Keratinocyte (primary cell): Measurements from ENCODE around the gene MALAT1. TPM values are rescaled to one million over a fixed set of nuclear protein-coding genes. Genes with fewer than 3 reads are reported as not detected.

Source experiments
- DNase-seq: peaks from one replicate; pipeline ENCODE4 v3.0.0-alpha.2; 2011; ENCODE audit warnings: low read depth, missing footprints, low spot score
- FAIRE-seq: peaks from 2 replicates; lab custom pipeline; 2011; peaks lifted over from hg19 to GRCh38; lab: Jason Lieb, UNC
- H2AFZ ChIP-seq: 2 replicates; pipeline ENCODE4 v1.6.0; 2012; ENCODE audit warnings: low read length, control low read depth, inconsistent platforms; ENCODE audit not compliant: control insufficient read depth
- H3K27ac ChIP-seq: 2 replicates; pipeline ENCODE4 v1.5.1; 2011; ENCODE audit warnings: low read length; ENCODE audit not compliant: control insufficient read depth, insufficient read depth
- H3K27me3 ChIP-seq: 3 replicates; pipeline ENCODE4 v1.6.0; 2011; ENCODE audit warnings: low read length; ENCODE audit not compliant: control insufficient read depth, insufficient read depth; ENCODE audit errors: extremely low read depth
- H3K36me3 ChIP-seq, 2 experiments: 2 replicates in 1 of 2; 3 replicates in 1 of 2; pipeline ENCODE4 v1.5.1; 2011; ENCODE audit warnings: low read length in 2 of 2, mild to moderate bottlenecking in 1 of 2; ENCODE audit not compliant: control insufficient read depth in 2 of 2, insufficient read depth in 2 of 2; ENCODE audit errors: extremely low read depth in 1 of 2
- H3K4me1 ChIP-seq: 3 replicates; pipeline ENCODE4 v1.5.1; 2011; ENCODE audit warnings: low read length; ENCODE audit not compliant: control insufficient read depth, insufficient read depth; ENCODE audit errors: extremely low read depth
- H3K4me2 ChIP-seq: 3 replicates; pipeline ENCODE4 v1.6.0; 2011; ENCODE audit warnings: low read depth, low read length; ENCODE audit not compliant: control insufficient read depth, insufficient read depth; ENCODE audit errors: extremely low read depth
- H3K4me3 ChIP-seq, 3 experiments: fragments of 200-600 bp in 1 of 3; sonication (generic) in 1 of 3; 2 replicates in 2 of 3; 3 replicates in 1 of 3; pipeline ENCODE4 v1.5.1; 2011 to 2016; ENCODE audit warnings: low read length in 3 of 3, mild to moderate bottlenecking in 3 of 3, control low read depth in 2 of 3, inconsistent platforms in 1 of 3, low read depth in 1 of 3, mixed read lengths in 1 of 3, mixed run types in 1 of 3, moderate library complexity in 1 of 3; ENCODE audit not compliant: control insufficient read depth in 2 of 3, insufficient read depth in 2 of 3; ENCODE audit errors: extremely low read depth in 1 of 3
- H3K79me2 ChIP-seq: 2 replicates; pipeline ENCODE4 v1.6.0; 2012; ENCODE audit warnings: low read length; ENCODE audit not compliant: control insufficient read depth, insufficient read depth
- H3K9ac ChIP-seq: 3 replicates; pipeline ENCODE4 v1.6.0; 2011; ENCODE audit warnings: low read length; ENCODE audit not compliant: control insufficient read depth, insufficient read depth; ENCODE audit errors: extremely low read depth
- H3K9me1 ChIP-seq: 3 replicates; pipeline ENCODE4 v1.6.0; 2011; ENCODE audit warnings: low read length; ENCODE audit not compliant: control insufficient read depth, insufficient read depth; ENCODE audit errors: extremely low read depth
- H3K9me3 ChIP-seq: 2 replicates; pipeline ENCODE4 v1.5.1; 2012; ENCODE audit warnings: low read depth, low read length; ENCODE audit not compliant: control insufficient read depth
- H4K20me1 ChIP-seq: 3 replicates; pipeline ENCODE4 v1.6.0; 2011; ENCODE audit warnings: low read length; ENCODE audit not compliant: control insufficient read depth, insufficient read depth; ENCODE audit errors: extremely low read depth
- EZH2 ChIP-seq: IDR thresholded peaks from one replicate; pipeline ENCODE4 v1.6.1; 2012; ENCODE audit warnings: inconsistent platforms, mild to moderate bottlenecking, low read length, moderate library complexity
- dilution Hi-C: fragments of 300-500 bp; cut with MboI; formaldehyde crosslinking; loops from one replicate; pipeline ENCODE4 v1.7.0; 2020; ENCODE audit warnings: low sequenced_read_pairs; ENCODE audit not compliant: extremely low pct_ligation_motif_present
- polyA plus RNA-seq, 5 experiments: library from polyadenylated mRNA; depleted of rRNA in 3 of 5; stranded (reverse) in 3 of 5; stranded (forward) in 1 of 5; unstranded in 1 of 5; fragments of >200 nt; gene quantifications; 1 replicate in 1 of 5; 2 replicates in 3 of 5; 3 replicates in 1 of 5; pipeline versions ENCODE4 v1.2.1 to v1.2.3, GENCODE V29; 2011 to 2012; ENCODE audit warnings: missing spikeins in 2 of 5, low read depth in 1 of 5, low replicate concordance in 1 of 5
- TF ChIP-seq, protein P1 (sequence below), 3 experiments: IDR thresholded peaks in 1 of 3; conservative IDR thresholded peaks in 1 of 3; optimal IDR thresholded peaks in 1 of 3; 2 replicates in 2 of 3; 3 replicates in 1 of 3; pipeline versions ENCODE3 to v1.5.1; 2011; ENCODE audit warnings: low read length in 3 of 3, mild to moderate bottlenecking in 3 of 3, moderate library complexity in 2 of 3, control low read depth in 1 of 3, inconsistent platforms in 1 of 3; ENCODE audit not compliant: insufficient read depth in 2 of 3; ENCODE audit errors: extremely low read depth in 1 of 3

MALAT1 gene
- polyA plus RNA-seq, 1 donor (not counting 4 experiments of a cell fraction or from before 2014, with no cell fraction given): 1,768 TPM

DNA sequence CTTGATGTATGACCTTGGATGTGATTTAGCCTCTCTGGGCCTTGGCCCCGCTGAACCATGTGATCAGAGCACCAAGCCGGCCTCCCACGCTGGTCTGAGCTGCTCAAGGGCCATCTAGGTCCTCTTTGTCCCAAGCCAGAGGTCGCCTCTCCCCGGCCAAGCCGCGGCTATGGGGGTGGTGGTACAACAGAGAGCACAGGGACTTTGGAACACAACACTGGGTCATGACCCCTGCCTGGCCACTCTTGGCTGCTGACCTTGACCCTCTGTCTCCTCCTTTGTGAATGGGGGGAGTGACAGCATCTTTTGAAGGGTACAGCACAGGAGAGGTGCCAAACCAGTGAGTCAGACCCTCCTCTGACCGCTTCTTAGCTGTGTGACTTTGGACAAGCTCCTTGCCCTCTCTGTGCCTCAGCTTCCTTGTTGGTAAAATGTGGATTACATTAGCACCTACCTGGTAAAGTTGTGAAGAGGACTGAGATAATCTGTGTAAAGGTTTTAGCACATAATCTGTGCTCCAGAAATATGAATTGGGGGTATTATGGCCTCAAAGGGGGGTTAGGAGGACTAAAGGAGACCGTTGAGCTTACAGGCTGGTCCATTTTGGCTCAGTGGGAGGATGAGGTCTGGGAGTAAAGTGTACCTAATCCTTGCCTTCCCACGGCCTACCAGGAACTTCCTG, 30.8 kb downstream of the MALAT1 start:
- no peak overlapping the region for H3K4me3 ChIP-seq
- peaks cover 23% of the 10 kb centered on the region for H3K79me2 ChIP-seq
- TF ChIP-seq, protein P1, sequence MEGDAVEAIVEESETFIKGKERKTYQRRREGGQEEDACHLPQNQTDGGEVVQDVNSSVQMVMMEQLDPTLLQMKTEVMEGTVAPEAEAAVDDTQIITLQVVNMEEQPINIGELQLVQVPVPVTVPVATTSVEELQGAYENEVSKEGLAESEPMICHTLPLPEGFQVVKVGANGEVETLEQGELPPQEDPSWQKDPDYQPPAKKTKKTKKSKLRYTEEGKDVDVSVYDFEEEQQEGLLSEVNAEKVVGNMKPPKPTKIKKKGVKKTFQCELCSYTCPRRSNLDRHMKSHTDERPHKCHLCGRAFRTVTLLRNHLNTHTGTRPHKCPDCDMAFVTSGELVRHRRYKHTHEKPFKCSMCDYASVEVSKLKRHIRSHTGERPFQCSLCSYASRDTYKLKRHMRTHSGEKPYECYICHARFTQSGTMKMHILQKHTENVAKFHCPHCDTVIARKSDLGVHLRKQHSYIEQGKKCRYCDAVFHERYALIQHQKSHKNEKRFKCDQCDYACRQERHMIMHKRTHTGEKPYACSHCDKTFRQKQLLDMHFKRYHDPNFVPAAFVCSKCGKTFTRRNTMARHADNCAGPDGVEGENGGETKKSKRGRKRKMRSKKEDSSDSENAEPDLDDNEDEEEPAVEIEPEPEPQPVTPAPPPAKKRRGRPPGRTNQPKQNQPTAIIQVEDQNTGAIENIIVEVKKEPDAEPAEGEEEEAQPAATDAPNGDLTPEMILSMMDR (optimal IDR thresholded peaks at IDR 0.05 in 1 of 3, IDR thresholded peaks at IDR 0.05 in 1 of 3, conservative IDR thresholded peaks at IDR 0.05 in 1 of 3; ENCODE audit: extremely low read depth in 1 of 3, insufficient read depth in 2 of 3, low read length in 3 of 3): no peak
- no peak for TF ChIP-seq EZH2
- H4K20me1 ChIP-seq: no peaks in the 10 kb centered on the region
- no peak overlapping the region for H3K4me2 ChIP-seq
- no peak overlapping the region for H3K27ac ChIP-seq
- dilution Hi-C loops: no loop called here
- no peak for DNase-seq
- no peak overlapping the region for H3K9ac ChIP-seq
- peaks cover 2% of the 10 kb centered on the region for H3K9me1 ChIP-seq
- H3K27me3 ChIP-seq: no peaks in the 10 kb centered on the region
- peaks cover 29 to 31% of the 10 kb centered on the region in 2 experiments for H3K36me3 ChIP-seq
- no peak overlapping the region for H2AFZ ChIP-seq
- peaks cover 10% of the 10 kb centered on the region for H3K4me1 ChIP-seq
- no peaks in the 10 kb centered on the region for H3K9me3 ChIP-seq
- no peak for FAIRE-seq

DNA sequence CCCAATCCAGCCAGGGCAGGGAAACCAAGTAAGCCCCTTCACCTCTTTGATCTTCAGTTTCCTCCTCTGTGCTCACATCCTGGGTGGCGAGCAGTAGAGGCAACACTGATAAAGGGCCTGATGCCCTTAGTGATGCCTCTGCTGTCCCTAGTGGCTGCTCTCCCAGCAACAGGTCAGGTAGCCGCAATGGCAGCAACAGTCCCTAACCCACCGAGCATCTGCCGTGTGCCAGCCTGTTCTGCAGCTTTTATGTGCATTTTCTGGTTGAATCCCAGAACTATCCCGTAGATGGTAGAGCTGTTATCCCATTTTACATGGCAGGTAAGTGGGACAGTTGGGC, 31.3 kb downstream of the MALAT1 start:
- no peak overlapping the region for H3K4me2 ChIP-seq
- dilution Hi-C loops: no loop called here
- H3K27ac ChIP-seq: no peak overlapping the region
- peaks cover 29 to 31% of the 10 kb centered on the region in 2 experiments for H3K36me3 ChIP-seq
- no peak for TF ChIP-seq EZH2
- TF ChIP-seq, protein P1 (optimal IDR thresholded peaks at IDR 0.05 in 1 of 3, IDR thresholded peaks at IDR 0.05 in 1 of 3, conservative IDR thresholded peaks at IDR 0.05 in 1 of 3; ENCODE audit: extremely low read depth in 1 of 3, insufficient read depth in 2 of 3, low read length in 3 of 3): peak; percentile 38 to 46 (median 41)
- H2AFZ ChIP-seq: no peak overlapping the region
- no peak overlapping the region for H3K4me3 ChIP-seq
- peaks cover 23% of the 10 kb centered on the region for H3K79me2 ChIP-seq
- H3K9me3 ChIP-seq: no peaks in the 10 kb centered on the region
- H3K27me3 ChIP-seq: no peaks in the 10 kb centered on the region
- H3K9me1 ChIP-seq: peaks cover 2% of the 10 kb centered on the region
- peaks cover 10% of the 10 kb centered on the region for H3K4me1 ChIP-seq
- no peak for DNase-seq
- no peak overlapping the region for H3K9ac ChIP-seq
- no peaks in the 10 kb centered on the region for H4K20me1 ChIP-seq
- FAIRE-seq: no peak
